Esophagus muscularis mucosa (tissue), 4 donors: ENCODE data around the gene RABAC1. TPM values are rescaled to one million over a fixed set of nuclear protein-coding genes. Genes with fewer than 3 reads are reported as not detected.
A peak's percentile ranks its signal among the peaks of the same experiment; 100 is the strongest.

Source experiments
- DNase-seq: peaks from one replicate; pipeline ENCODE4 v3.0.0-alpha.2; 2017; ENCODE audit errors: extremely low spot score
- H3K27ac ChIP-seq, 4 donors: fragments of 200-600 bp; sonication (generic); replicated peaks in 1 of 4; 1 replicate in 3 of 4; 2 replicates in 1 of 4; pipeline ENCODE4 v1.5.1; 2016 to 2019; ENCODE audit warnings: mild to moderate bottlenecking in 1 of 4
- H3K27me3 ChIP-seq, 4 donors: fragments of 200-600 bp; sonication (generic); one replicate each; pipeline versions ENCODE4 v1.5.1 to v1.6.0; 2016 to 2019
- H3K36me3 ChIP-seq, 4 donors: fragments of 200-600 bp; sonication (generic); one replicate each; pipeline ENCODE4 v1.5.1; 2016 to 2019
- H3K4me1 ChIP-seq, 4 donors: fragments of 200-600 bp; sonication (generic); one replicate each; pipeline ENCODE4 v1.5.1; 2016 to 2019
- H3K4me3 ChIP-seq, 4 donors: fragments of 200-600 bp; sonication (generic); 1 replicate in 2 of 4; 2 replicates in 2 of 4; pipeline ENCODE4 v1.5.1; 2016 to 2019; ENCODE audit warnings: mild to moderate bottlenecking in 4 of 4, moderate library complexity in 1 of 4
- H3K9me3 ChIP-seq, 4 donors: fragments of 200-600 bp; sonication (generic); 1 replicate in 3 of 4; 2 replicates in 1 of 4; pipeline ENCODE4 v1.5.1; 2016 to 2019
- CTCF ChIP-seq, 3 experiments: fragments of 200-600 bp in 2 of 3; fragments of 450-650 bp in 1 of 3; sonication (generic) in 2 of 3; IDR thresholded peaks; one replicate each; pipeline ENCODE4 v1.5.1; 2017 to 2019; ENCODE audit warnings: antibody characterized with exemption in 3 of 3, mild to moderate bottlenecking in 2 of 3, moderate library complexity in 1 of 3
- EP300 ChIP-seq: sonication (generic); formaldehyde crosslinking; IDR thresholded peaks from one replicate; pipeline ENCODE4 v1.6.1; 2017; ENCODE audit warnings: antibody characterized with exemption
- POLR2A ChIP-seq: fragments of 450-650 bp; IDR thresholded peaks from one replicate; pipeline ENCODE4 v1.6.1; 2017; ENCODE audit warnings: antibody characterized with exemption, moderate library complexity, mild to moderate bottlenecking, low read depth
- POLR2AphosphoS5 ChIP-seq, 2 donors: sonication (generic); formaldehyde crosslinking; IDR thresholded peaks; one replicate each; pipeline ENCODE4 v1.6.1; 2017; ENCODE audit warnings: antibody characterized with exemption in 2 of 2
- WGBS: methylation state at CpG from one replicate; pipeline ENCODE4 v1.1.5; 2018; 5-methylcytosine and 5-hydroxymethylcytosine counted together
- intact Hi-C: fragments of 100-400 bp; cut with DNase I; formaldehyde crosslinking; loops from one replicate; pipeline ENCODE4 v1.15.1; 2023
- total RNA-seq, 4 donors: library from RNA; depleted of rRNA; stranded (reverse); fragments of >200 nt; gene quantifications; one replicate each; pipeline versions ENCODE4 v1.1.0 to v1.2.1, GENCODE V29; 2016

Gene RABAC1
- total RNA-seq, 4 donors from 2014 or later: 142 to 250 (median 201) TPM

DNA sequence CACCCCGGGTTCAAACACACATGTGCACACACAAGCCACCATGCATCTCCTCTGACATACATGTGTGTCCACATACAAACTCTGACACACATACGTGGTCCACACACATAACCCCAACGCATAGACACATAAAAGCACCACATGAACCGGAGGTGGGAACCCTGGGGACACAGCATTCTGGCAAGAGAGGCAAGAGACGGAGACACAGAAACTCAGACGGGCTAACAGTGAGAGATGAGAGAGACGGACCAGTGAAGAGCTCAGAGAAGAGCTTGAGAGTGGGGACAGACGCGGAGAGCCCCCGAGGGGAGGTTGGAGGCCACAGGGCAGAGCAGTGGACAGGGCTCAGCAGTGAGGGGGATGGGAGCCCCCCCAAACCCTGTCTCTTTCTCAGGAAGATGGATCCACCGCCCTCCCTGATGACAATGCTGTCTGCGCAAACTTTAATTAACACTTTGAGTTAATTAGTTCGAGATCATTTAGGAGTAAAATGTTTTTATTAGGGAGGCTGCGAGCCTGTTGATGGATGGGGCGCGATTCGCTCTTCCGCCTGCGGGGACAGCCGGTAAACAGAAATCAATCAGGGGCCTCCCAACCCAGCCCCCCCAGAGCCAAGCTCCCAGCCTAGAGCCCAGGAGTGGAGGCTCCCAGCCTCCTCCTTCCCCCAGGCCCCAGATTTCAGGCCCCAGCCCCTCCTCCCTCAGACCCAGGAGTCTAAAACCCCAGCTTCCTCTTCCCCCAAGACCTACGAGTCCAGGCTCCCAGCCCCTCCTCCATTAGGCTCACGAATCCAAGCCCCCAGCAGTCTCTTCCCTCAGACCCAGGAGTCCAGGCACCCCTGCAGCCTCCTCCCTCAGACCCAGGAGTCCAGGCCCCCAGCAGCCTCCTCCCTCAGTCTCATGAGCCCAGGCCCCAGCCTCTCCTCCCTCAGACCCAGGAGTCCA lies 21.3 kb downstream of the RABAC1 start:
- Histone ChIP-seq H3K9me3 (no peaks in the 10 kb centered on the region), H3K36me3 (no peaks in the 10 kb centered on the region), H3K4me3 (no peak overlapping the region), H3K27ac (no peak overlapping the region), H3K4me1 (peaks cover 17 to 40% (median 38%) of the 10 kb centered on the region in 4 donors), H3K27me3 (peaks cover 3 to 97% (median 59%) of the 10 kb centered on the region in 4 donors)
- no peak for DNase-seq
- WGBS: 53% methylated on average over 22 of the region's 22 CpGs
- intact Hi-C loops: loop anchor here (5.0 kb wide), 1 partner anchor 65 kb away; no protein-coding TSS in a partner anchor
- TF ChIP-seq CTCF (IDR thresholded peaks at IDR 0.05) (no peak), POLR2A (no peak), EP300 (no peak), POLR2AphosphoS5 (IDR thresholded peaks at IDR 0.05) (no peak)

- Histone ChIP-seq H3K36me3 (no peaks in the 10 kb centered on the region), H3K27me3 (peaks cover 3 to 97% (median 62%) of the 10 kb centered on the region in 4 donors), H3K27ac (no peak overlapping the region), H3K4me3 (no peak overlapping the region), H3K4me1 (peaks cover 17 to 46% (median 42%) of the 10 kb centered on the region in 4 donors), H3K9me3 (no peaks in the 10 kb centered on the region)
- DNase-seq: no peak
- WGBS: 69% methylated on average over 10 of the region's 15 CpGs
- intact Hi-C loops: loop anchor here (5.0 kb wide), 1 partner anchor 65 kb away; no protein-coding TSS in a partner anchor
- TF ChIP-seq POLR2A (no peak), EP300 (no peak), CTCF (IDR thresholded peaks at IDR 0.05) (no peak), POLR2AphosphoS5 (IDR thresholded peaks at IDR 0.05) (no peak)
These were observed 22.2 kb downstream of the RABAC1 start for GRCh38 chr19:41936961-41937360.

DNA sequence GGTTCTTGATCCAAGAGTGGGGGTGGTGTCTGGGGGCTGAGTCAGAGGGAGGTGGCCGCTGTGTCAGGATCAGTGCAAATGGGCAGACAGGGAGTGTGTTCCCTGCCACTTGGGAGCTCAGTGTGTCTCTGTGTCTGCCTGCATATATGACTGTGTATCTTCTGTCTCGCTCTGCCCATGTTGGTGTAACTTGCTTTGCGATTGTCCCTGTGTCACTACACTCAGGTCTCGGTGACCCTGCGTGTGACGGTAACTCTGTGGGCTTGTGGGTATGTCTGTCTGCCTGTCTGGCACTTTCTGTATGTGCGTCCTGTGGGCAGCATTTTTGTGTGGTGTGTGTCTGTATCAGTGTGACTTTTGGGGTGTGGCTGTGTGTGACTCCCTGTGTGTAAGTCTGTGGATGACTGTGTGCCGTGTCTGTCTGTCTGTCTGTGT lies 22.7 kb downstream of the RABAC1 start:
- intact Hi-C loops: loop anchor here (5.0 kb wide), 1 partner anchor 64 kb away; no protein-coding TSS in a partner anchor
- TF ChIP-seq CTCF (IDR thresholded peaks at IDR 0.05) (no peak), POLR2AphosphoS5 (IDR thresholded peaks at IDR 0.05) (no peak), POLR2A (no peak), EP300 (no peak)
- no peak for DNase-seq
- Histone ChIP-seq H3K27me3 (peaks cover 0 to 97% (median 61%) of the 10 kb centered on the region in 4 donors), H3K36me3 (no peaks in the 10 kb centered on the region), H3K27ac (no peak overlapping the region), H3K4me3 (no peak overlapping the region), H3K9me3 (no peaks in the 10 kb centered on the region), H3K4me1 (peaks cover 17 to 46% (median 42%) of the 10 kb centered on the region in 4 donors)
- WGBS: 78% methylated on average over 8 of the region's 8 CpGs

DNA sequence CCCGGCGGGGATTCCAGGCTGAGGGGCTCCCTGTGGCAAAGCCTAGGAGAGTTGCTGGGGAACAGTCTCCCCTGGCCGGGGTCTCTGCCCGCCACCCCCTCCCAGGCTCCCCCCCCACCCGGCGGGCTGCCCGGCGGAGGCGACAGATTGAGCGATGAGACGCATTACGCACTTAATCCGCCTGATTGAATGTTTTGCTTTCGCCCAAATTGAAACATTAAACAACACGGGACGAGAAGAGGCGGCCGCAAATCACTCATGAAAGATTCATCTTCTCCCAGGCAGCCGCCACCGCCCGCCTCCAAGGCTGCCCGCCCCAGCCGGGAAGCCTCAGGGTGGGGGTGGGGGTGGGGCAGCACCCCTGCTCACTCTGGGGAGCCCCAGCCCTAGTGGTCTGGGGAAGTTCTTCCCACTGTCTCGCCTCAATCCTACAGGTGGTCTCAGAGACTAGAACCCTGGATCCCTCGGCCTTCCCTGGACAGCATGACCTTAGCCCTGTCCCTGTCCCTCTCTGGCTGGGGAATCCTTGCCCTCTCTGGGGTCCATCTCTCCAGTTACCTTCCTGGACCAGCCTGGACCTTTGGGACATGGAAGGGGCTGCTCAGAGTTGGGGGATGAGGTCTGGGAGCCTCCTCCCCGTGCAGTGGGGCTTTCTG lies 23.2 kb downstream of the RABAC1 start:
- TF ChIP-seq EP300 (no peak), CTCF (IDR thresholded peaks at IDR 0.05) (no peak), POLR2A (no peak), POLR2AphosphoS5 (IDR thresholded peaks at IDR 0.05) (no peak)
- Histone ChIP-seq H3K36me3 (no peaks in the 10 kb centered on the region), H3K9me3 (no peaks in the 10 kb centered on the region), H3K27me3 (peaks cover 0 to 97% (median 61%) of the 10 kb centered on the region in 4 donors), H3K4me3 (peak overlapping the region in 1 of 4 donors; percentile 18), H3K4me1 (peaks cover 13 to 41% (median 37%) of the 10 kb centered on the region in 4 donors), H3K27ac (no peak overlapping the region)
- no peak for DNase-seq
- intact Hi-C loops: loop anchor here (5.0 kb wide), 1 partner anchor 64 kb away; no protein-coding TSS in a partner anchor
- WGBS: 34% methylated on average over 3 of the region's 26 CpGs
